Activated CD4-positive, CD25-positive, alpha-beta regulatory T cell treated with anti-CD3 and anti-CD28 coated beads, Interleukin-2, amount 50 U/mL, for 72 hours (primary cell): ENCODE measurements around the gene OTULIN.

Source experiments
- DNase-seq: peaks from one replicate; pipeline ENCODE4 v3.0.0; 2021

OTULIN gene

GRCh38 chr5:14744296-14745187, 80.0 kb downstream of the OTULIN start:
- DNase-seq: no peak

GRCh38 chr5:14745188-14745563, 80.7 kb downstream of the OTULIN start:
- no peak for DNase-seq

- DNase-seq: no peak
Observed at GRCh38 chr5:14745753-14746152, 81.2 kb downstream of the OTULIN start.

GRCh38 chr5:14748180-14748900, 83.8 kb downstream of the OTULIN start:
- no peak for DNase-seq
